ENCODE results near the gene APOC1.

- TF ChIP-seq, protein P1, sequence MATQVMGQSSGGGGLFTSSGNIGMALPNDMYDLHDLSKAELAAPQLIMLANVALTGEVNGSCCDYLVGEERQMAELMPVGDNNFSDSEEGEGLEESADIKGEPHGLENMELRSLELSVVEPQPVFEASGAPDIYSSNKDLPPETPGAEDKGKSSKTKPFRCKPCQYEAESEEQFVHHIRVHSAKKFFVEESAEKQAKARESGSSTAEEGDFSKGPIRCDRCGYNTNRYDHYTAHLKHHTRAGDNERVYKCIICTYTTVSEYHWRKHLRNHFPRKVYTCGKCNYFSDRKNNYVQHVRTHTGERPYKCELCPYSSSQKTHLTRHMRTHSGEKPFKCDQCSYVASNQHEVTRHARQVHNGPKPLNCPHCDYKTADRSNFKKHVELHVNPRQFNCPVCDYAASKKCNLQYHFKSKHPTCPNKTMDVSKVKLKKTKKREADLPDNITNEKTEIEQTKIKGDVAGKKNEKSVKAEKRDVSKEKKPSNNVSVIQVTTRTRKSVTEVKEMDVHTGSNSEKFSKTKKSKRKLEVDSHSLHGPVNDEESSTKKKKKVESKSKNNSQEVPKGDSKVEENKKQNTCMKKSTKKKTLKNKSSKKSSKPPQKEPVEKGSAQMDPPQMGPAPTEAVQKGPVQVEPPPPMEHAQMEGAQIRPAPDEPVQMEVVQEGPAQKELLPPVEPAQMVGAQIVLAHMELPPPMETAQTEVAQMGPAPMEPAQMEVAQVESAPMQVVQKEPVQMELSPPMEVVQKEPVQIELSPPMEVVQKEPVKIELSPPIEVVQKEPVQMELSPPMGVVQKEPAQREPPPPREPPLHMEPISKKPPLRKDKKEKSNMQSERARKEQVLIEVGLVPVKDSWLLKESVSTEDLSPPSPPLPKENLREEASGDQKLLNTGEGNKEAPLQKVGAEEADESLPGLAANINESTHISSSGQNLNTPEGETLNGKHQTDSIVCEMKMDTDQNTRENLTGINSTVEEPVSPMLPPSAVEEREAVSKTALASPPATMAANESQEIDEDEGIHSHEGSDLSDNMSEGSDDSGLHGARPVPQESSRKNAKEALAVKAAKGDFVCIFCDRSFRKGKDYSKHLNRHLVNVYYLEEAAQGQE (IDR thresholded peaks at IDR 0.05; ENCODE audit: insufficient read depth in 1 of 2, low read depth in 2 of 2, low read length in 2 of 2), result no peak
- TF ChIP-seq TAF1 (IDR thresholded peaks at IDR 0.05; ENCODE audit: borderline replicate concordance, insufficient read depth, low read length), result no peak
These were observed 34.5 kb downstream of the APOC1 start for GRCh38 chr19:44948763-44949374.

Measured in PFSK-1 (cell line).